Natural killer cell (primary cell): Measurements from ENCODE around the gene SLC9A8. TPM values are rescaled to one million over a fixed set of nuclear protein-coding genes. Genes with fewer than 3 reads are reported as not detected.

Source experiments
- ATAC-seq, 3 donors: fragments of 150-1000 bp in 2 of 3; fragments of 200-7000 bp in 1 of 3; cut with Tn5 transposase; 1 replicate in 1 of 3; 2 replicates in 2 of 3; pipeline ENCODE4 v1.10.0; 2021; ENCODE audit warnings: mild to moderate bottlenecking in 2 of 3, moderate library complexity in 2 of 3
- DNase-seq, 2 donors: peaks; one replicate each; pipeline versions ENCODE4 v3.0.0 to v3.0.0-alpha.2; 2013 to 2021; ENCODE audit warnings: mixed read lengths in 1 of 2
- H3K27ac ChIP-seq: one replicate; pipeline ENCODE4 v1.5.1; 2013; ENCODE audit warnings: mild to moderate bottlenecking, low read length
- H3K27me3 ChIP-seq: one replicate; pipeline ENCODE4 v1.6.1; 2013; ENCODE audit warnings: low read length; ENCODE audit not compliant: control insufficient read depth, insufficient read depth
- H3K36me3 ChIP-seq: one replicate; pipeline ENCODE4 v1.6.1; 2013; ENCODE audit warnings: low read length; ENCODE audit not compliant: control insufficient read depth, insufficient read depth
- H3K4me1 ChIP-seq: one replicate; pipeline ENCODE4 v1.6.1; 2013; ENCODE audit warnings: low read length; ENCODE audit not compliant: control insufficient read depth, insufficient read depth
- H3K4me3 ChIP-seq: one replicate; pipeline ENCODE4 v1.5.1; 2013; ENCODE audit warnings: low read length
- H3K9me3 ChIP-seq: one replicate; pipeline ENCODE4 v1.6.1; 2013; ENCODE audit warnings: low read length; ENCODE audit not compliant: control insufficient read depth, insufficient read depth
- H3K27ac Mint-ChIP-seq, 2 donors: one replicate each; pipeline ENCODE4 v1.8.0; 2022; ENCODE audit warnings: mild to moderate bottlenecking in 2 of 2, mixed read lengths in 2 of 2, moderate library complexity in 1 of 2
- H3K27me3 Mint-ChIP-seq, 2 donors: one replicate each; pipeline ENCODE4 v1.8.0; 2022; ENCODE audit warnings: low read depth in 2 of 2, mixed read lengths in 2 of 2
- H3K36me3 Mint-ChIP-seq: one replicate; pipeline ENCODE4 v1.8.0; 2022; ENCODE audit warnings: mixed read lengths
- H3K4me1 Mint-ChIP-seq, 2 donors: one replicate each; pipeline ENCODE4 v1.8.0; 2022; ENCODE audit warnings: mixed read lengths in 2 of 2
- H3K4me3 Mint-ChIP-seq: one replicate; pipeline ENCODE4 v1.8.0; 2022; ENCODE audit warnings: mild to moderate bottlenecking, moderate library complexity, mixed read lengths
- H3K9me3 Mint-ChIP-seq, 2 donors: one replicate each; pipeline ENCODE4 v1.8.0; 2022; ENCODE audit warnings: mixed read lengths in 2 of 2
- CTCF ChIP-seq: fragments of 200-600 bp; IDR thresholded peaks from one replicate; pipeline ENCODE4 v1.8.0; 2022; ENCODE audit warnings: antibody characterized with exemption
- WGBS: methylation state at CpG from one replicate; pipeline ENCODE4 v1.1.7; 2013; ENCODE audit warnings: missing lambda C conversion rate; ENCODE audit not compliant: insufficient coverage; 5-methylcytosine and 5-hydroxymethylcytosine counted together
- intact Hi-C: fragments of 100-400 bp; cut with micrococcal nuclease; formaldehyde crosslinking; loops from one replicate; pipeline ENCODE4 v1.14.2; 2022
- total RNA-seq, 4 donors: library from RNA; stranded (reverse); fragments of 120-200 nt in 1 of 4; gene quantifications; one replicate each; pipeline versions ENCODE4 v1.2.3 to v1.2.4, GENCODE V29; 2013 to 2022

The SLC9A8 gene
- total RNA-seq, 3 donors from 2014 or later (not counting 1 experiment from before 2014, with no cell fraction given) = 54.5 to 68.7 (median 58.8) TPM

- intact Hi-C loops = no loop called here
- Mint-ChIP-seq H3K27ac (no peak overlapping the region), H3K36me3 (no peaks in the 10 kb centered on the region), H3K4me3 (no peak overlapping the region), H3K27me3 (no peaks in the 10 kb centered on the region), H3K9me3 (no peaks in the 10 kb centered on the region), H3K4me1 (peaks cover 0 to 9% of the 10 kb centered on the region in 2 donors)
- TF ChIP-seq CTCF = no peak
- DNase-seq (no peak), ATAC-seq (no peak)
- WGBS = 100% methylated on average over 1 of the region's 2 CpGs
- Histone ChIP-seq H3K27me3 (no peaks in the 10 kb centered on the region), H3K36me3 (no peaks in the 10 kb centered on the region), H3K4me3 (no peak overlapping the region), H3K27ac (no peak overlapping the region), H3K9me3 (no peaks in the 10 kb centered on the region), H3K4me1 (peaks cover 13% of the 10 kb centered on the region)
These were observed 21.5 kb upstream of the SLC9A8 start for GRCh38 chr20:49791165-49791564.

- Histone ChIP-seq H3K27ac (no peak overlapping the region), H3K9me3 (no peaks in the 10 kb centered on the region), H3K4me1 (peaks cover 13% of the 10 kb centered on the region), H3K4me3 (no peak overlapping the region), H3K27me3 (no peaks in the 10 kb centered on the region), H3K36me3 (no peaks in the 10 kb centered on the region)
- Mint-ChIP-seq H3K27ac (no peak overlapping the region), H3K4me1 (peaks cover 0 to 7% of the 10 kb centered on the region in 2 donors), H3K36me3 (no peaks in the 10 kb centered on the region), H3K4me3 (no peak overlapping the region), H3K9me3 (no peaks in the 10 kb centered on the region), H3K27me3 (no peaks in the 10 kb centered on the region)
- no peak for ATAC-seq
- intact Hi-C loops = no loop called here
- WGBS = 88% methylated on average over 1 of the region's 1 CpG
- no peak for TF ChIP-seq CTCF
- no peak for DNase-seq
These were observed 20.6 kb upstream of the SLC9A8 start for GRCh38 chr20:49792006-49792405.

GRCh38 chr20:49792611-49793010 lies 20.0 kb upstream of the SLC9A8 start:
- Mint-ChIP-seq H3K27me3 (no peaks in the 10 kb centered on the region), H3K9me3 (no peaks in the 10 kb centered on the region), H3K36me3 (no peaks in the 10 kb centered on the region), H3K4me3 (no peak overlapping the region), H3K27ac (no peak overlapping the region), H3K4me1 (peaks cover 0 to 7% of the 10 kb centered on the region in 2 donors)
- H3K36me3 ChIP-seq = no peaks in the 10 kb centered on the region
- no peak for DNase-seq
- no peak overlapping the region for H3K27ac ChIP-seq
- no peak overlapping the region for H3K4me3 ChIP-seq
- TF ChIP-seq CTCF = no peak
- no peak for ATAC-seq
- no peaks in the 10 kb centered on the region for H3K9me3 ChIP-seq
- H3K4me1 ChIP-seq = peaks cover 13% of the 10 kb centered on the region
- H3K27me3 ChIP-seq = no peaks in the 10 kb centered on the region
- intact Hi-C loops = no loop called here
- 82% methylated on average over 3 of the region's 3 CpGs for whole genome bisulfite sequencing
